Endothelial cell of umbilical vein (primary cell): ENCODE data around the gene MINK1. TPM values are rescaled to one million over a fixed set of nuclear protein-coding genes. Genes with fewer than 3 reads are reported as not detected.
A peak's percentile ranks its signal among the peaks of the same experiment; 100 is the strongest.

ENCODE experiments used
- BruUV-seq: library from RNA; stranded (reverse); fragments of 400-500 nt; replicated peaks from 2 replicates; lab custom pipeline; 2021; lab: Mats Ljungman, UMichigan
- CTCF ChIA-PET: fragments of 300-600, 350-600 bp; sonication (Branson Sonifier 250); formaldehyde crosslinking; loops from one replicate; lab custom pipeline; 2021; ENCODE audit warnings: antibody characterized with exemption, inconsistent platforms; lab: Charles Lee
- POLR2A ChIA-PET: fragments of 300-600, 350-600 bp; sonication (Branson Sonifier 250); formaldehyde crosslinking; loops from one replicate; lab custom pipeline; 2021; ENCODE audit warnings: antibody characterized with exemption, inconsistent platforms; lab: Charles Lee
- DNase-seq: peaks from one replicate; pipeline ENCODE4 v3.0.0-alpha.2; 2011; ENCODE audit warnings: low read depth, low spot score
- FAIRE-seq: peaks from 2 replicates; lab custom pipeline; 2011; peaks lifted over from hg19 to GRCh38; lab: Jason Lieb, UNC
- H2AFZ ChIP-seq: 2 replicates; pipeline ENCODE4 v1.6.0; 2012; ENCODE audit warnings: low read depth, low read length, control low read depth, inconsistent platforms
- H3K27ac ChIP-seq: 2 replicates; pipeline ENCODE4 v1.5.1; 2011; ENCODE audit warnings: low read depth, mild to moderate bottlenecking, control low read depth, low read length, moderate library complexity; ENCODE audit not compliant: insufficient read depth
- H3K27me3 ChIP-seq, 2 experiments: 2 replicates each; pipeline versions ENCODE4 v1.6.0 to v1.6.1; 2011; ENCODE audit warnings: low read length in 2 of 2, mixed read lengths in 1 of 2; ENCODE audit not compliant: control insufficient read depth in 2 of 2, insufficient read depth in 2 of 2
- H3K36me3 ChIP-seq, 2 experiments: 2 replicates in 1 of 2; 3 replicates in 1 of 2; pipeline ENCODE4 v1.5.1; 2011; ENCODE audit warnings: low read length in 2 of 2, mild to moderate bottlenecking in 1 of 2, moderate library complexity in 1 of 2; ENCODE audit not compliant: control insufficient read depth in 2 of 2, insufficient read depth in 2 of 2; ENCODE audit errors: extremely low read depth in 1 of 2
- H3K4me1 ChIP-seq: 3 replicates; pipeline ENCODE4 v1.5.1; 2011; ENCODE audit warnings: mild to moderate bottlenecking, low read length; ENCODE audit not compliant: control insufficient read depth, insufficient read depth; ENCODE audit errors: extremely low read depth
- H3K4me2 ChIP-seq: 2 replicates; pipeline ENCODE4 v1.6.1; 2011; ENCODE audit warnings: low read length, control low read depth, mixed read lengths; ENCODE audit not compliant: insufficient read depth
- H3K4me3 ChIP-seq, 3 experiments: fragments of 200-600 bp in 1 of 3; sonication (generic), shearing (Covaris generic) in 1 of 3; replicated peaks in 1 of 3; 2 replicates each; pipeline ENCODE4 v1.5.1; 2011 to 2016; ENCODE audit warnings: control low read depth in 3 of 3, low read length in 3 of 3, mild to moderate bottlenecking in 2 of 3, inconsistent platforms in 1 of 3, low read depth in 1 of 3, moderate library complexity in 1 of 3; ENCODE audit not compliant: insufficient read depth in 1 of 3
- H3K79me2 ChIP-seq: 2 replicates; pipeline ENCODE4 v1.6.0; 2012; ENCODE audit warnings: low read length, inconsistent platforms; ENCODE audit not compliant: control insufficient read depth, insufficient read depth
- H3K9ac ChIP-seq: replicated peaks from 2 replicates; pipeline ENCODE3; 2011; ENCODE audit warnings: low read length, control low read depth; ENCODE audit not compliant: insufficient read depth; ENCODE audit errors: extremely low read depth
- H3K9me1 ChIP-seq: replicated peaks from 3 replicates; pipeline ENCODE4 v1.6.0; 2011; ENCODE audit warnings: mild to moderate bottlenecking, low read length; ENCODE audit not compliant: control insufficient read depth, insufficient read depth; ENCODE audit errors: extremely low read depth
- H3K9me3 ChIP-seq: replicated peaks from 2 replicates; pipeline ENCODE4 v1.5.1; 2012; ENCODE audit warnings: low read length, inconsistent platforms; ENCODE audit not compliant: control insufficient read depth, insufficient read depth
- H4K20me1 ChIP-seq: replicated peaks from 2 replicates; pipeline ENCODE3; 2011; ENCODE audit warnings: mild to moderate bottlenecking, low read length; ENCODE audit not compliant: control insufficient read depth, insufficient read depth; ENCODE audit errors: extremely low read depth
- CTCF ChIP-seq, 2 donors: IDR thresholded peaks; 1 replicate in 1 of 2; 2 replicates in 1 of 2; pipeline ENCODE4 v1.5.1; 2011; ENCODE audit warnings: low read length in 2 of 2, mild to moderate bottlenecking in 2 of 2, moderate library complexity in 2 of 2, control low read depth in 1 of 2, inconsistent platforms in 1 of 2, low read depth in 1 of 2; ENCODE audit not compliant: insufficient read depth in 1 of 2; ENCODE audit errors: extremely low read depth in 1 of 2
- EZH2 ChIP-seq: IDR thresholded peaks from 2 replicates; pipeline ENCODE4 v1.6.1; 2012; ENCODE audit warnings: borderline replicate concordance, low read depth, mild to moderate bottlenecking, moderate library complexity, low read length, inconsistent platforms; ENCODE audit not compliant: severe bottlenecking
- FOS ChIP-seq: IDR thresholded peaks from 2 replicates; pipeline ENCODE4 v1.6.1; 2011; ENCODE audit warnings: mild to moderate bottlenecking, low read length, moderate library complexity, borderline replicate concordance; ENCODE audit not compliant: insufficient read depth
- GATA2 ChIP-seq: IDR thresholded peaks from 2 replicates; pipeline ENCODE4 v1.7.0; 2011; ENCODE audit warnings: low read depth, mild to moderate bottlenecking, moderate library complexity, mixed read lengths, low read length; ENCODE audit not compliant: insufficient read length, insufficient read depth
- JUN ChIP-seq: IDR thresholded peaks from 2 replicates; pipeline ENCODE4 v1.6.1; 2011; ENCODE audit warnings: borderline replicate concordance, low read depth; ENCODE audit not compliant: insufficient read length, insufficient read depth
- MAX ChIP-seq: IDR thresholded peaks from 2 replicates; pipeline ENCODE4 v1.6.1; 2011; ENCODE audit not compliant: insufficient read depth, insufficient read length
- MYC ChIP-seq: IDR thresholded peaks from one replicate; pipeline ENCODE4 v1.6.1; 2011; ENCODE audit warnings: mild to moderate bottlenecking, low read depth, low read length
- POLR2A ChIP-seq: IDR thresholded peaks from 2 replicates; pipeline ENCODE4 v1.6.1; 2012; ENCODE audit warnings: low read depth, mild to moderate bottlenecking, control low read depth, low read length
- POLR2AphosphoS5 ChIP-seq: IDR thresholded peaks from 2 replicates; pipeline ENCODE4 v1.6.1; 2012; ENCODE audit warnings: low read depth, mild to moderate bottlenecking, control low read depth, low read length, moderate library complexity; ENCODE audit not compliant: insufficient read depth
- dilution Hi-C: fragments of 300-500 bp; cut with MboI; formaldehyde crosslinking; loops from one replicate; pipeline ENCODE4 v1.15.0; 2019; ENCODE audit warnings: low sequenced_read_pairs; ENCODE audit not compliant: extremely low pct_ligation_motif_present
- intact Hi-C: fragments of 100-400 bp; cut with micrococcal nuclease; formaldehyde crosslinking; loops from one replicate; pipeline ENCODE4 v1.10.0; 2022
- polyA plus RNA-seq, 4 experiments: library from polyadenylated mRNA; depleted of rRNA in 3 of 4; stranded (reverse) in 3 of 4; unstranded in 1 of 4; fragments of >200 nt; gene quantifications; 2 replicates each; pipeline versions ENCODE4 v1.2.1 to v1.2.3, GENCODE V29; 2011 to 2012; ENCODE audit warnings: missing spikeins in 1 of 4
- total RNA-seq: library from RNA; stranded (reverse); gene quantifications from 2 replicates; pipeline ENCODE4 v1.2.3, GENCODE V29; 2021

MINK1 gene
- total and polyA plus RNA-seq, 2 donors (not counting 3 experiments of a cell fraction or from before 2014, with no cell fraction given) = 53.6 to 89.4 TPM

- no peaks in the 10 kb centered on the region for H4K20me1 ChIP-seq
- H3K27ac ChIP-seq = no peak overlapping the region
- H2AFZ ChIP-seq = no peak overlapping the region
- DNase-seq (no peak), FAIRE-seq (no peak)
- H3K4me1 ChIP-seq = peaks cover 10% of the 10 kb centered on the region
- H3K4me3 ChIP-seq = no peak overlapping the region
- TF ChIP-seq MAX (no peak), POLR2AphosphoS5 (no peak), JUN (no peak), CTCF (IDR thresholded peaks at IDR 0.05; ENCODE audit: extremely low read depth in 1 of 2, insufficient read depth in 1 of 2, low read depth in 1 of 2, low read length in 2 of 2) (no peak), EZH2 (no peak), GATA2 (no peak), POLR2A (no peak), MYC (no peak), FOS (no peak)
- H3K4me2 ChIP-seq = no peak overlapping the region
- no peaks in the 10 kb centered on the region for H3K79me2 ChIP-seq
- intact Hi-C loops (no loop called here), dilution Hi-C loops (no loop called here)
- H3K9ac ChIP-seq = no peak overlapping the region
- H3K27me3 ChIP-seq = no peaks in the 10 kb centered on the region
- POLR2A ChIA-PET = no interaction called here
- H3K9me3 ChIP-seq = no peaks in the 10 kb centered on the region
- TSS peak; percentile 29 for BruUV-seq
- H3K9me1 ChIP-seq = no peaks in the 10 kb centered on the region
- H3K36me3 ChIP-seq = peaks cover 0 to 45% of the 10 kb centered on the region in 2 experiments
- CTCF ChIA-PET = interaction anchor here (1.2 to 1.5 kb wide), 4 partner anchors 12 to 109 kb away, joined by 3 to 7 read pairs (median 5); no protein-coding TSS in a partner anchor
Measured at GRCh38 chr17:4897198-4897687, 64.1 kb downstream of the MINK1 start.
